WTC11 (cell line): ENCODE data around the gene CPVL. TPM values are rescaled to one million over a fixed set of nuclear protein-coding genes. Genes with fewer than 3 reads are reported as not detected.

ENCODE experiments used
- ATAC-seq: fragments of 200-7000 bp; cut with Tn5 transposase; 2 replicates; pipeline ENCODE4 v1.10.0; 2021; ENCODE audit warnings: mild to moderate bottlenecking, moderate library complexity
- CTCF ChIA-PET: fragments of 300-600 bp; sonication (Branson Sonifier 250); formaldehyde crosslinking; loops from one replicate; lab custom pipeline; 2021; ENCODE audit warnings: antibody characterized with exemption; lab: Charles Lee
- POLR2A ChIA-PET: fragments of 350-600 bp; sonication (Branson Sonifier 250); formaldehyde crosslinking; loops from one replicate; lab custom pipeline; 2021; ENCODE audit warnings: antibody characterized with exemption; lab: Charles Lee
- DNase-seq: peaks from one replicate; pipeline ENCODE4 v3.0.0; 2021; ENCODE audit warnings: low spot score
- H3K27ac Mint-ChIP-seq: 2 replicates; pipeline ENCODE4 v1.8.0; 2021; ENCODE audit warnings: mixed read lengths
- H3K27me3 Mint-ChIP-seq: 2 replicates; pipeline ENCODE4 v1.8.0; 2021; ENCODE audit warnings: low read depth, mild to moderate bottlenecking, moderate library complexity, mixed read lengths
- H3K36me3 Mint-ChIP-seq: 2 replicates; pipeline ENCODE4 v1.8.0; 2021; ENCODE audit warnings: mixed read lengths
- H3K4me1 Mint-ChIP-seq: 2 replicates; pipeline ENCODE4 v1.8.0; 2022; ENCODE audit warnings: mixed read lengths
- H3K4me3 Mint-ChIP-seq: 2 replicates; pipeline ENCODE4 v1.8.0; 2021; ENCODE audit warnings: mild to moderate bottlenecking, moderate library complexity, mixed read lengths
- H3K9me3 Mint-ChIP-seq: 2 replicates; pipeline ENCODE4 v1.8.0; 2021; ENCODE audit warnings: mixed read lengths
- ELF4 ChIP-seq: sonication (generic); formaldehyde crosslinking; IDR thresholded peaks from 2 replicates; pipeline ENCODE4 v1.8.1; 2022; ENCODE audit warnings: low read depth, mild to moderate bottlenecking, moderate library complexity, missing genetic modification reagents
- ESRRA ChIP-seq: sonication (generic); formaldehyde crosslinking; IDR thresholded peaks from 2 replicates; pipeline ENCODE4 v1.8.1; 2022; ENCODE audit warnings: mild to moderate bottlenecking, missing genetic modification reagents, borderline replicate concordance
- GTF2I ChIP-seq: fragments of 250-450 bp; sonication (Bioruptor Pico); conservative IDR thresholded peaks from 2 replicates; pipeline ENCODE4 v1.4.0; 2021; ENCODE audit warnings: mild to moderate bottlenecking
- IRF2 ChIP-seq: sonication (generic); formaldehyde crosslinking; IDR thresholded peaks from 2 replicates; pipeline ENCODE4 v1.8.0; 2022; ENCODE audit warnings: low read depth, missing genetic modification reagents, borderline replicate concordance
- NFE2L1 ChIP-seq: sonication (generic); formaldehyde crosslinking; IDR thresholded peaks from 2 replicates; pipeline ENCODE4 v1.8.1; 2023; ENCODE audit warnings: missing genetic modification reagents
- OVOL2 ChIP-seq: fragments of 250-450 bp; sonication (Bioruptor Pico); IDR thresholded peaks from 2 replicates; pipeline ENCODE4 v1.9.0; 2021; ENCODE audit warnings: mild to moderate bottlenecking, borderline replicate concordance
- RELA ChIP-seq: sonication (generic); formaldehyde crosslinking; IDR thresholded peaks from 2 replicates; pipeline ENCODE4 v1.8.1; 2022; ENCODE audit warnings: missing genetic modification reagents, mild to moderate bottlenecking, borderline replicate concordance
- RORB ChIP-seq: fragments of 250-450 bp; sonication (Bioruptor Pico); IDR thresholded peaks from 2 replicates; pipeline ENCODE4 v1.9.0; 2021; ENCODE audit warnings: mild to moderate bottlenecking
- SMAD3 ChIP-seq: sonication (generic); formaldehyde crosslinking; IDR thresholded peaks from 2 replicates; pipeline ENCODE4 v1.8.0; 2022; ENCODE audit warnings: missing genetic modification reagents, mild to moderate bottlenecking, borderline replicate concordance
- SOX15 ChIP-seq: fragments of 250-450 bp; sonication (Bioruptor Pico); IDR thresholded peaks from 2 replicates; pipeline ENCODE4 v1.9.0; 2021; ENCODE audit warnings: mild to moderate bottlenecking
- TEAD1 ChIP-seq: sonication (generic); formaldehyde crosslinking; IDR thresholded peaks from 2 replicates; pipeline ENCODE4 v1.8.0; 2022; ENCODE audit warnings: mild to moderate bottlenecking, missing genetic modification reagents
- ZNF263 ChIP-seq: sonication (generic); formaldehyde crosslinking; IDR thresholded peaks from 2 replicates; pipeline ENCODE4 v1.8.1; 2022; ENCODE audit warnings: low read depth, mild to moderate bottlenecking, moderate library complexity, missing genetic modification reagents
- ZNF416 ChIP-seq: fragments of 250-450 bp; sonication (Bioruptor Pico); IDR thresholded peaks from 2 replicates; pipeline ENCODE4 v1.9.0; 2021; ENCODE audit warnings: mild to moderate bottlenecking, inconsistent platforms
- ZNF423 ChIP-seq: fragments of 250-450 bp; sonication (Bioruptor Pico); IDR thresholded peaks from 2 replicates; pipeline ENCODE4 v2.1.2; 2022; ENCODE audit warnings: mild to moderate bottlenecking, moderate library complexity
- total RNA-seq: library from RNA; stranded (reverse); gene quantifications from 3 replicates; pipeline ENCODE4 v1.2.3, GENCODE V29; 2021
- TF ChIP-seq, protein P1 (sequence below): sonication (generic); formaldehyde crosslinking; IDR thresholded peaks from 2 replicates; pipeline ENCODE4 v1.8.1; 2022; ENCODE audit warnings: missing genetic modification reagents, borderline replicate concordance
- TF ChIP-seq, protein P2 (sequence below): fragments of 250-450 bp; sonication (Bioruptor Pico); conservative IDR thresholded peaks from 2 replicates; pipeline ENCODE4 v1.9.0; 2021; ENCODE audit warnings: mild to moderate bottlenecking
- TF ChIP-seq, protein P3 (sequence below): sonication (generic); formaldehyde crosslinking; IDR thresholded peaks from 2 replicates; pipeline ENCODE4 v1.8.0; 2022; ENCODE audit warnings: mild to moderate bottlenecking, missing genetic modification reagents
- TF ChIP-seq, protein P4 (sequence below): sonication (generic); formaldehyde crosslinking; IDR thresholded peaks from 2 replicates; pipeline ENCODE4 v1.8.1; 2023; ENCODE audit warnings: mild to moderate bottlenecking, missing genetic modification reagents
- TF ChIP-seq, protein P5 (sequence below): sonication (generic); formaldehyde crosslinking; IDR thresholded peaks from 2 replicates; pipeline ENCODE4 v1.8.0; 2022; ENCODE audit warnings: mild to moderate bottlenecking, missing genetic modification reagents
- TF ChIP-seq, protein P6 (sequence below): sonication (generic); formaldehyde crosslinking; IDR thresholded peaks from 2 replicates; pipeline ENCODE4 v1.8.1; 2023; ENCODE audit warnings: mild to moderate bottlenecking, moderate library complexity, missing genetic modification reagents
- TF ChIP-seq, protein P7 (sequence below): sonication (generic); formaldehyde crosslinking; IDR thresholded peaks from 2 replicates; pipeline ENCODE4 v1.8.0; 2023; ENCODE audit warnings: missing genetic modification reagents
- TF ChIP-seq, protein P8 (sequence below): sonication (generic); formaldehyde crosslinking; IDR thresholded peaks from 2 replicates; pipeline ENCODE4 v1.8.1; 2022; ENCODE audit warnings: mild to moderate bottlenecking, missing genetic modification reagents, moderate library complexity, borderline replicate concordance

CPVL gene
- total RNA-seq, 1 experiment from 2014 or later, result 34.2 TPM

DNA sequence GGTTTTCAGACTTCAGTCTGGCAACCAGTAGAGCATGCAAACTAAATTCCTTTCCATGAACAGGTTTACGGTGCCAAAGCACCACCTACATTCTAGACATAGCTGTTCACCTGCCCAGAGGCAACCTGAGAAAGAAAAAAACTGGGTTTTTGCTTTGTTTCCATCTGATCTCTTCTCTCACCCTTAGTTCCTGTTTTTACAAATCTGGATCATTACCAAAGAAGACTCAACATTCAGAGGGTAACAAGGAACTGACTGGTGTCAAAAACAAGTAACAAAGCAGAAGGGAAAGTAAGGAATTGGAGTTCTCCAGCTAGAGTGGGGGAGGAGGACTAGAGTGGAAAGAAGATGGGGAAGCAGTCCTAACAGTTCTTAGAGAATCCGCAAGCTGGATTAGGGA, 36.4 kb downstream of the CPVL start:
- no peak for TF ChIP-seq ESRRA (CRISPR knock-in tag)
- no peak for TF ChIP-seq GTF2I
- TF ChIP-seq, protein P1, sequence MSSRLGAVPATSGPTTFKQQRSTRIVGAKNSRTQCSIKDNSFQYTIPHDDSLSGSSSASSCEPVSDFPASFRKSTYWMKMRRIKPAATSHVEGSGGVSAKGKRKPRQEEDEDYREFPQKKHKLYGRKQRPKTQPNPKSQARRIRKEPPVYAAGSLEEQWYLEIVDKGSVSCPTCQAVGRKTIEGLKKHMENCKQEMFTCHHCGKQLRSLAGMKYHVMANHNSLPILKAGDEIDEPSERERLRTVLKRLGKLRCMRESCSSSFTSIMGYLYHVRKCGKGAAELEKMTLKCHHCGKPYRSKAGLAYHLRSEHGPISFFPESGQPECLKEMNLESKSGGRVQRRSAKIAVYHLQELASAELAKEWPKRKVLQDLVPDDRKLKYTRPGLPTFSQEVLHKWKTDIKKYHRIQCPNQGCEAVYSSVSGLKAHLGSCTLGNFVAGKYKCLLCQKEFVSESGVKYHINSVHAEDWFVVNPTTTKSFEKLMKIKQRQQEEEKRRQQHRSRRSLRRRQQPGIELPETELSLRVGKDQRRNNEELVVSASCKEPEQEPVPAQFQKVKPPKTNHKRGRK (CRISPR knock-in tag), result no peak
- TF ChIP-seq, protein P2, sequence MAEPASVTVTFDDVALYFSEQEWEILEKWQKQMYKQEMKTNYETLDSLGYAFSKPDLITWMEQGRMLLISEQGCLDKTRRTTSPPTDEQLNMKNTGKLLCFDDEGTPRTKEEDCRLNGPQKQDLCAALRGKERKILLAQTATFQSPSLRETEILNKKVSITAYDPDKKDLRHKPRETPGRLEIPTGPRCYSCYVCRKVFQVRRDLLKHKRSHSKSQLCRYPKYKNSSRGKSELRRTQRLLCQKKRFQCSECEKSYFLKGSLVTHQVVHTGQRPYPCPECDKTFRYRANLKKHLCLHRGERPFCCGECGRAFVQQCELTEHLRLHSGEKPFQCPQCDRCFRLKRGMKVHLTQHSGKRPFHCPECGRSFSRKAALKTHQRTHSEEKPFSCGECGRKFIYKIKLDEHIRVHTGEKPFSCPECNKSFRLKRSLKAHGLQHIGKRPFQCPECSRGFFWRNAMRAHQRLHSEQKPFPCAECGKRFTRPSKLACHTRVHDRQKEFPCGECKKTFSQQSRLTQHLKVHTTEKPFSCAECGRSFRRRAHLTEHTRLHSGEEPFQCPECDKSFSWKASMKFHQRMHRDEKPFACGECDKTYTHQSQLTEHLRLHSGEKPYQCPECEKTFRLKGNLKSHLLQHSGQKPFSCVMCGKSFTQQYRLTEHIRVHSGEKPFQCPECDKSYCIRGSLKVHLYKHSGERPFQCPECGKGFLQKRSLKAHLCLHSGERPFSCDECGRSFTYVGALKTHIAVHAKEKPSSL (CRISPR knock-in tag), result no peak
- no peak for TF ChIP-seq OVOL2 (CRISPR knock-in tag)
- TF ChIP-seq ZNF263 (CRISPR knock-in tag), result no peak
- no peak for TF ChIP-seq SOX15 (CRISPR knock-in tag)
- TF ChIP-seq ZNF423 (CRISPR knock-in tag), result no peak
- TF ChIP-seq, protein P3, sequence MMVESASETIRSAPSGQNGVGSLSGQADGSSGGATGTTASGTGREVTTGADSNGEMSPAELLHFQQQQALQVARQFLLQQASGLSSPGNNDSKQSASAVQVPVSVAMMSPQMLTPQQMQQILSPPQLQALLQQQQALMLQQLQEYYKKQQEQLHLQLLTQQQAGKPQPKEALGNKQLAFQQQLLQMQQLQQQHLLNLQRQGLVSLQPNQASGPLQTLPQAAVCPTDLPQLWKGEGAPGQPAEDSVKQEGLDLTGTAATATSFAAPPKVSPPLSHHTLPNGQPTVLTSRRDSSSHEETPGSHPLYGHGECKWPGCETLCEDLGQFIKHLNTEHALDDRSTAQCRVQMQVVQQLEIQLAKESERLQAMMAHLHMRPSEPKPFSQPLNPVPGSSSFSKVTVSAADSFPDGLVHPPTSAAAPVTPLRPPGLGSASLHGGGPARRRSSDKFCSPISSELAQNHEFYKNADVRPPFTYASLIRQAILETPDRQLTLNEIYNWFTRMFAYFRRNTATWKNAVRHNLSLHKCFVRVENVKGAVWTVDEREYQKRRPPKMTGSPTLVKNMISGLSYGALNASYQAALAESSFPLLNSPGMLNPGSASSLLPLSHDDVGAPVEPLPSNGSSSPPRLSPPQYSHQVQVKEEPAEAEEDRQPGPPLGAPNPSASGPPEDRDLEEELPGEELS, result no peak
- TF ChIP-seq, protein P4, sequence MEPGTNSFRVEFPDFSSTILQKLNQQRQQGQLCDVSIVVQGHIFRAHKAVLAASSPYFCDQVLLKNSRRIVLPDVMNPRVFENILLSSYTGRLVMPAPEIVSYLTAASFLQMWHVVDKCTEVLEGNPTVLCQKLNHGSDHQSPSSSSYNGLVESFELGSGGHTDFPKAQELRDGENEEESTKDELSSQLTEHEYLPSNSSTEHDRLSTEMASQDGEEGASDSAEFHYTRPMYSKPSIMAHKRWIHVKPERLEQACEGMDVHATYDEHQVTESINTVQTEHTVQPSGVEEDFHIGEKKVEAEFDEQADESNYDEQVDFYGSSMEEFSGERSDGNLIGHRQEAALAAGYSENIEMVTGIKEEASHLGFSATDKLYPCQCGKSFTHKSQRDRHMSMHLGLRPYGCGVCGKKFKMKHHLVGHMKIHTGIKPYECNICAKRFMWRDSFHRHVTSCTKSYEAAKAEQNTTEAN, result no peak
- TF ChIP-seq, protein P5, sequence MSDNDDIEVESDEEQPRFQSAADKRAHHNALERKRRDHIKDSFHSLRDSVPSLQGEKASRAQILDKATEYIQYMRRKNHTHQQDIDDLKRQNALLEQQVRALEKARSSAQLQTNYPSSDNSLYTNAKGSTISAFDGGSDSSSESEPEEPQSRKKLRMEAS, result no peak
- TF ChIP-seq IRF2 (CRISPR knock-in tag), result no peak
- TF ChIP-seq ELF4 (CRISPR knock-in tag), result no peak
- TF ChIP-seq, protein P6, sequence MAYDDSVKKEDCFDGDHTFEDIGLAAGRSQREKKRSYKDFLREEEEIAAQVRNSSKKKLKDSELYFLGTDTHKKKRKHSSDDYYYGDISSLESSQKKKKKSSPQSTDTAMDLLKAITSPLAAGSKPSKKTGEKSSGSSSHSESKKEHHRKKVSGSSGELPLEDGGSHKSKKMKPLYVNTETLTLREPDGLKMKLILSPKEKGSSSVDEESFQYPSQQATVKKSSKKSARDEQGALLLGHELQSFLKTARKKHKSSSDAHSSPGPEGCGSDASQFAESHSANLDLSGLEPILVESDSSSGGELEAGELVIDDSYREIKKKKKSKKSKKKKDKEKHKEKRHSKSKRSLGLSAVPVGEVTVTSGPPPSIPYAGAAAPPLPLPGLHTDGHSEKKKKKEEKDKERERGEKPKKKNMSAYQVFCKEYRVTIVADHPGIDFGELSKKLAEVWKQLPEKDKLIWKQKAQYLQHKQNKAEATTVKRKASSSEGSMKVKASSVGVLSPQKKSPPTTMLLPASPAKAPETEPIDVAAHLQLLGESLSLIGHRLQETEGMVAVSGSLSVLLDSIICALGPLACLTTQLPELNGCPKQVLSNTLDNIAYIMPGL, result no peak
- TF ChIP-seq, protein P7, sequence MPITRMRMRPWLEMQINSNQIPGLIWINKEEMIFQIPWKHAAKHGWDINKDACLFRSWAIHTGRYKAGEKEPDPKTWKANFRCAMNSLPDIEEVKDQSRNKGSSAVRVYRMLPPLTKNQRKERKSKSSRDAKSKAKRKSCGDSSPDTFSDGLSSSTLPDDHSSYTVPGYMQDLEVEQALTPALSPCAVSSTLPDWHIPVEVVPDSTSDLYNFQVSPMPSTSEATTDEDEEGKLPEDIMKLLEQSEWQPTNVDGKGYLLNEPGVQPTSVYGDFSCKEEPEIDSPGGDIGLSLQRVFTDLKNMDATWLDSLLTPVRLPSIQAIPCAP (CRISPR knock-in tag), result no peak
- TF ChIP-seq, all 79 proteins: peak for 0
- Mint-ChIP-seq H3K27me3 (no peaks in the 10 kb centered on the region), H3K9me3 (peaks cover 6% of the 10 kb centered on the region), H3K4me1 (peaks cover 14% of the 10 kb centered on the region), H3K4me3 (no peak overlapping the region), H3K36me3 (peaks cover 15% of the 10 kb centered on the region), H3K27ac (no peak overlapping the region)
- POLR2A ChIA-PET, result no interaction called here
- DNase-seq (no peak), ATAC-seq (no peak)
- CTCF ChIA-PET, result interaction anchor here (0.7 to 2.3 kb wide), 3 partner anchors 94 to 299 kb away, joined by 3 to 8 read pairs (median 5); no protein-coding TSS in a partner anchor

DNA sequence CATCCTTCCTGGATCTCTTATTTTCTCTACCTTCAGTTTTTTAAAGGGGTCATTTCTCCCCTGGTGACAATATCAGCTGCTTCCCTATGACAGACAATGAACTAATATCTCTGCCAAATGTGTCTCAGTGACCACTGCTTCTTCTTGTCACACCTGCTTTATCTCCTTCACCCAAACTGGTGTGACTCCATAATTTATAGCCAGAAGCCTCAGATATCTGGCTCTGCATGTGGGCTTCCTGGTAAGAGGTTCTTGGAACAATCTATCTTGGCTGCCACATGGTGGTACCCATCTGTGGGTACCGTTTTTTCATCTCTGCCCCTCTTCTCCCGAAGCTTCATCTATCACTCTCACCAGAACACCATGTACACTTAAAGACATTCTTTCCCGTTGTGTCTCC, 37.0 kb downstream of the CPVL start:
- CTCF ChIA-PET, result interaction anchor here (0.6 to 2.3 kb wide), 4 partner anchors 94 to 587 kb away, joined by 3 to 8 read pairs (median 4); no protein-coding TSS in a partner anchor
- Mint-ChIP-seq H3K36me3 (peaks cover 15% of the 10 kb centered on the region), H3K4me1 (peaks cover 14% of the 10 kb centered on the region), H3K4me3 (no peak overlapping the region), H3K27ac (no peak overlapping the region), H3K9me3 (peaks cover 6% of the 10 kb centered on the region), H3K27me3 (no peaks in the 10 kb centered on the region)
- POLR2A ChIA-PET, result no interaction called here
- ATAC-seq (no peak), DNase-seq (no peak)
- TF ChIP-seq NFE2L1 (CRISPR knock-in tag) (no peak), ZNF416 (no peak), TEAD1 (CRISPR knock-in tag) (no peak), SMAD3 (no peak), RORB (CRISPR knock-in tag) (no peak), RELA (CRISPR knock-in tag) (no peak)
- TF ChIP-seq, protein P8, sequence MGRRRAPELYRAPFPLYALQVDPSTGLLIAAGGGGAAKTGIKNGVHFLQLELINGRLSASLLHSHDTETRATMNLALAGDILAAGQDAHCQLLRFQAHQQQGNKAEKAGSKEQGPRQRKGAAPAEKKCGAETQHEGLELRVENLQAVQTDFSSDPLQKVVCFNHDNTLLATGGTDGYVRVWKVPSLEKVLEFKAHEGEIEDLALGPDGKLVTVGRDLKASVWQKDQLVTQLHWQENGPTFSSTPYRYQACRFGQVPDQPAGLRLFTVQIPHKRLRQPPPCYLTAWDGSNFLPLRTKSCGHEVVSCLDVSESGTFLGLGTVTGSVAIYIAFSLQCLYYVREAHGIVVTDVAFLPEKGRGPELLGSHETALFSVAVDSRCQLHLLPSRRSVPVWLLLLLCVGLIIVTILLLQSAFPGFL, result no peak
